Panc1 (cell line): Measurements from ENCODE around the gene PPP1R12A. TPM values are rescaled to one million over a fixed set of nuclear protein-coding genes. Genes with fewer than 3 reads are reported as not detected.

Experiments used
- ATAC-seq: fragments of 200-7000 bp; cut with Tn5 transposase; 2 replicates; pipeline ENCODE4 v1.9.1; 2020; ENCODE audit warnings: mild to moderate bottlenecking, moderate library complexity
- Bru-seq: library from RNA; stranded (reverse); fragments of 400-500 nt; gene quantifications from one replicate; lab custom pipeline; 2021; lab: Mats Ljungman, UMichigan
- BruChase-seq, 2 experiments: library from RNA; stranded (reverse); fragments of 400-500 nt; gene quantifications; one replicate each; lab custom pipeline; 2021; lab: Mats Ljungman, UMichigan
- BruUV-seq: library from RNA; stranded (reverse); fragments of 400-500 nt; replicated peaks from 2 replicates; lab custom pipeline; 2021; lab: Mats Ljungman, UMichigan
- CTCF ChIA-PET: fragments of 300-600 bp; sonication (Branson Sonifier 250); formaldehyde crosslinking; loops from one replicate; lab custom pipeline; 2022; ENCODE audit warnings: antibody characterized with exemption; lab: Charles Lee
- POLR2A ChIA-PET: fragments of 300-600 bp; sonication (Branson Sonifier 250); formaldehyde crosslinking; loops from one replicate; lab custom pipeline; 2022; ENCODE audit warnings: antibody characterized with exemption; lab: Charles Lee
- DNase-seq: peaks from one replicate; pipeline ENCODE4 v3.0.0-alpha.2; 2010; ENCODE audit warnings: low read depth, low spot score
- H3K27ac ChIP-seq: 2 replicates; pipeline ENCODE4 v1.5.1; 2011; ENCODE audit warnings: mild to moderate bottlenecking, low read length, inconsistent platforms
- H3K27me3 ChIP-seq: fragments of 200-500 bp; sonication (Bioruptor generic); 2 replicates; pipeline ENCODE4 v1.6.0; 2014; ENCODE audit warnings: low read length, inconsistent platforms; ENCODE audit not compliant: control insufficient read depth, insufficient read depth
- H3K36me3 ChIP-seq: fragments of 200-500 bp; sonication (Bioruptor generic); 2 replicates; pipeline ENCODE4 v1.5.1; 2014; ENCODE audit warnings: inconsistent platforms, mild to moderate bottlenecking, low read length, moderate library complexity; ENCODE audit not compliant: control insufficient read depth, insufficient read depth
- H3K4me1 ChIP-seq: 2 replicates; pipeline ENCODE4 v1.5.1; 2011; ENCODE audit warnings: inconsistent platforms, mild to moderate bottlenecking, low read length, moderate library complexity; ENCODE audit not compliant: control insufficient read depth, insufficient read depth
- H3K4me3 ChIP-seq, 2 experiments: 2 replicates each; pipeline ENCODE4 v1.5.1; 2011 to 2012; ENCODE audit warnings: low read depth in 2 of 2, low read length in 2 of 2, mild to moderate bottlenecking in 2 of 2, inconsistent platforms in 1 of 2, moderate library complexity in 1 of 2
- H3K9me3 ChIP-seq: fragments of 200-500 bp; sonication (Bioruptor generic); 2 replicates; pipeline ENCODE4 v1.5.1; 2014; ENCODE audit warnings: low read depth, mild to moderate bottlenecking, inconsistent platforms, low read length, moderate library complexity; ENCODE audit not compliant: control insufficient read depth, insufficient read depth
- POLR2AphosphoS5 ChIP-seq: IDR thresholded peaks from 2 replicates; pipeline ENCODE4 v1.6.1; 2012; ENCODE audit warnings: mild to moderate bottlenecking, low read depth, low read length, moderate library complexity
- SIN3A ChIP-seq: IDR thresholded peaks from 2 replicates; pipeline ENCODE4 v1.6.1; 2012; ENCODE audit warnings: low read depth, mild to moderate bottlenecking, low read length, moderate library complexity, borderline replicate concordance; ENCODE audit not compliant: insufficient read depth
- TCF7L2 ChIP-seq: IDR thresholded peaks from 2 replicates; pipeline ENCODE4 v1.6.1; 2011; ENCODE audit warnings: mild to moderate bottlenecking, low read depth, low read length, inconsistent platforms
- in situ Hi-C: cut with HindIII; loops from 2 replicates; pipeline ENCODE4 v1.10.0; 2016; ENCODE audit warnings: low sequenced_read_pairs, low pct_unique_long_range_greater_than_20kb
- intact Hi-C: fragments of 100-400 bp; cut with micrococcal nuclease; formaldehyde crosslinking; loops from one replicate; pipeline ENCODE4 v1.10.0; 2022; ENCODE audit not compliant: unreplicated experiment
- long read RNA-seq: library from polyadenylated mRNA; unstranded; transcript quantifications from one replicate; pipeline ENCODE4 v2.0.0, GENCODE V29; 2021; ENCODE audit not compliant: unreplicated experiment
- polyA plus RNA-seq: library from polyadenylated mRNA; unstranded; fragments of >200 nt; gene quantifications from one replicate; pipeline ENCODE4 v1.2.1, GENCODE V29; 2012; ENCODE audit warnings: missing spikeins; ENCODE audit not compliant: insufficient read length
- total RNA-seq: library from RNA; stranded (reverse); gene quantifications from one replicate; pipeline ENCODE4 v1.2.1, GENCODE V29; 2021; ENCODE audit not compliant: unreplicated experiment
- TF ChIP-seq, protein P1 (sequence below): fragments of 450-650 bp; IDR thresholded peaks from 2 replicates; pipeline ENCODE4 v1.5.1; 2017; ENCODE audit warnings: mild to moderate bottlenecking
- TF ChIP-seq, protein P2 (sequence below), 2 experiments: IDR thresholded peaks; 2 replicates each; pipeline ENCODE4 v1.6.1; 2011 to 2012; ENCODE audit warnings: low read depth in 2 of 2, control low read depth in 1 of 2, low read length in 1 of 2, mild to moderate bottlenecking in 1 of 2, moderate library complexity in 1 of 2; ENCODE audit not compliant: insufficient read depth in 1 of 2

Gene PPP1R12A
- total RNA-seq: 61.6 TPM
- polyA plus RNA-seq: 21.2 TPM
- percentile 92 among the genes with signal in this experiment for Bru-seq, nascent RNA
- BruChase-seq, experiment 1, labeled RNA remaining after a 2-hour chase: percentile 83 among the genes with signal in this experiment
- BruChase-seq, experiment 2, labeled RNA remaining after a 6-hour chase: percentile 80 among the genes with signal in this experiment
- long read RNA-seq, partial matches to known transcripts: 121 of 149 reads
- long read RNA-seq, other reads (novel, unspliced or antisense): 26 of 149 reads

DNA sequence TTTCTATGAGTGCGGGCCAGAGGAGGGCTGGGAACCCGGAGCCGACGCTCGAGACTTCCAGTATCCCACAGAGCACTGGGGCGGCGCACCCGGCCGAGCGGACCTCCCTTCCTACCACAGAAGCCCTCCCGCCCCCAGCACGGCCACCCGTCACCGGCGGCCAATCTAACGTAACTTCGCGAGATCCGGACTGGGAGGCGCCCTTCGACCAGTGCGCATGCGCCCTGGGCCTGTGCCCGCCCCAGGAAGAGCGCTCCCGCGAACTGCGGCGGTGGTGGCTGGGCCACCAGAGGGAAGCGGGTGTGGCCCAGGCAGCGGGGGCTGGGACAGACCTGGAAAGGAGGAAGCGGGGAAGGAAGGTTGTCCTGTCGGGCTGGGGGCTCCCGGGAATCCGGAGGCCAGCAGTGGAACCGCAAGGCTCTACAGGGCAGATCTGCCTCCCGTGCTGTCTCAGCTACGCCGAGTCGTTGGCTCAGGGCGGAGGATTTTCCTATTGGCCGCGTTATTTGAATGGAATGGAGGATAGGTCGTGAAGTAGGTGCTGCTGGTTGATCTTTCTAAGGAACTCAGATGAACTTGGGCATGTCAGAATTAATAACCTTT, at the start of gene PPP1R12A:
Gene PPP1R12A, minus strand, starts transcription at position 77 of the 603 bp plus-strand sequence. CDS start 166 bp downstream, outside the sequence.
- H3K4me3 ChIP-seq: peak within 1 kb of the TSS; percentile 98
- BruUV-seq: no TSS peak
- TF ChIP-seq, protein P1, sequence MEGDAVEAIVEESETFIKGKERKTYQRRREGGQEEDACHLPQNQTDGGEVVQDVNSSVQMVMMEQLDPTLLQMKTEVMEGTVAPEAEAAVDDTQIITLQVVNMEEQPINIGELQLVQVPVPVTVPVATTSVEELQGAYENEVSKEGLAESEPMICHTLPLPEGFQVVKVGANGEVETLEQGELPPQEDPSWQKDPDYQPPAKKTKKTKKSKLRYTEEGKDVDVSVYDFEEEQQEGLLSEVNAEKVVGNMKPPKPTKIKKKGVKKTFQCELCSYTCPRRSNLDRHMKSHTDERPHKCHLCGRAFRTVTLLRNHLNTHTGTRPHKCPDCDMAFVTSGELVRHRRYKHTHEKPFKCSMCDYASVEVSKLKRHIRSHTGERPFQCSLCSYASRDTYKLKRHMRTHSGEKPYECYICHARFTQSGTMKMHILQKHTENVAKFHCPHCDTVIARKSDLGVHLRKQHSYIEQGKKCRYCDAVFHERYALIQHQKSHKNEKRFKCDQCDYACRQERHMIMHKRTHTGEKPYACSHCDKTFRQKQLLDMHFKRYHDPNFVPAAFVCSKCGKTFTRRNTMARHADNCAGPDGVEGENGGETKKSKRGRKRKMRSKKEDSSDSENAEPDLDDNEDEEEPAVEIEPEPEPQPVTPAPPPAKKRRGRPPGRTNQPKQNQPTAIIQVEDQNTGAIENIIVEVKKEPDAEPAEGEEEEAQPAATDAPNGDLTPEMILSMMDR: no peak
- TF ChIP-seq, protein P2, sequence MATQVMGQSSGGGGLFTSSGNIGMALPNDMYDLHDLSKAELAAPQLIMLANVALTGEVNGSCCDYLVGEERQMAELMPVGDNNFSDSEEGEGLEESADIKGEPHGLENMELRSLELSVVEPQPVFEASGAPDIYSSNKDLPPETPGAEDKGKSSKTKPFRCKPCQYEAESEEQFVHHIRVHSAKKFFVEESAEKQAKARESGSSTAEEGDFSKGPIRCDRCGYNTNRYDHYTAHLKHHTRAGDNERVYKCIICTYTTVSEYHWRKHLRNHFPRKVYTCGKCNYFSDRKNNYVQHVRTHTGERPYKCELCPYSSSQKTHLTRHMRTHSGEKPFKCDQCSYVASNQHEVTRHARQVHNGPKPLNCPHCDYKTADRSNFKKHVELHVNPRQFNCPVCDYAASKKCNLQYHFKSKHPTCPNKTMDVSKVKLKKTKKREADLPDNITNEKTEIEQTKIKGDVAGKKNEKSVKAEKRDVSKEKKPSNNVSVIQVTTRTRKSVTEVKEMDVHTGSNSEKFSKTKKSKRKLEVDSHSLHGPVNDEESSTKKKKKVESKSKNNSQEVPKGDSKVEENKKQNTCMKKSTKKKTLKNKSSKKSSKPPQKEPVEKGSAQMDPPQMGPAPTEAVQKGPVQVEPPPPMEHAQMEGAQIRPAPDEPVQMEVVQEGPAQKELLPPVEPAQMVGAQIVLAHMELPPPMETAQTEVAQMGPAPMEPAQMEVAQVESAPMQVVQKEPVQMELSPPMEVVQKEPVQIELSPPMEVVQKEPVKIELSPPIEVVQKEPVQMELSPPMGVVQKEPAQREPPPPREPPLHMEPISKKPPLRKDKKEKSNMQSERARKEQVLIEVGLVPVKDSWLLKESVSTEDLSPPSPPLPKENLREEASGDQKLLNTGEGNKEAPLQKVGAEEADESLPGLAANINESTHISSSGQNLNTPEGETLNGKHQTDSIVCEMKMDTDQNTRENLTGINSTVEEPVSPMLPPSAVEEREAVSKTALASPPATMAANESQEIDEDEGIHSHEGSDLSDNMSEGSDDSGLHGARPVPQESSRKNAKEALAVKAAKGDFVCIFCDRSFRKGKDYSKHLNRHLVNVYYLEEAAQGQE (IDR thresholded peaks at IDR 0.05; ENCODE audit: insufficient read depth in 1 of 2, low read depth in 2 of 2, low read length in 1 of 2): no peak
- TF ChIP-seq POLR2AphosphoS5 (peak; percentile 93), TCF7L2 (0 out of 2 replicates have a peak, but pooled peaks have one; percentile 3), SIN3A (peak; percentile 90; the same call in 1 of the 2 replicates)
- H3K4me1 ChIP-seq: peaks cover 23% of the 10 kb centered on the region
- in situ Hi-C loops (no loop called here), intact Hi-C loops (no loop called here)
- POLR2A ChIA-PET: no interaction called here
- CTCF ChIA-PET: no interaction called here
- DNase-seq (peak; percentile 74), ATAC-seq (peak; percentile 98)
- H3K27me3 ChIP-seq: no peaks in the 10 kb centered on the region
- peaks cover 11% of the 10 kb centered on the region for H3K36me3 ChIP-seq
- no peaks in the 10 kb centered on the region for H3K9me3 ChIP-seq
- H3K27ac ChIP-seq: peak within 1 kb of the TSS; percentile 99

DNA sequence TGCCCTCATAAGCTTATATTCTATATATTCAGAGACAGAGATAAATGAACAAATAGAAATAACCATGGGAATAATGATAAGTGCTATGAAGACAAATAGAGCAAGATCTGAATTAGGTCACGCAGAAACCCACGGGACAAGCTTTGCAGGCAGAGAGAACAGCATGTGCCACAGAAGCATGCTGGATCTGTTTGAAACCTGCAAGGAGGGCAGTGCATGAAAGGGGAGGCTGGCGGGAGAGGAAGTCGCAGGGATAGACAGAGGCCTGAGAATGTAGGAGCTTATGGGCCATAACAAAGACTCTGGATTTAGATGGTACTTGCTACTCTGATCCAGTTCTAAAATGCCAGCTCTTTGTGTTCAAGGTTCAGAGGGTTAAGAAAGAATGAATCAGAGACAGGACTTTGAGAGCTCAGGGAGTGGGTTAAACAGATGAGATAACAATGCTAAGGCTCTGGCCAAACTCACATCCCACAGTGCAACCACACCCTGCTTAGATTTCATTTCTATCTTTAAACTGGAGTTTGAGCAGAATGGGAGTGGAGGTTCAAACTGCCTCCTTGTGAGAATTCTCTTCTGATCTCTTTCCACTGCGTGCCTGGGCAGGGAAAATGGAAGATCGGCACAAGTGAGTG, 49.2 kb upstream of the PPP1R12A start:
- H3K27me3 ChIP-seq: peaks cover 4% of the 10 kb centered on the region; the same call in 1 of the 2 replicates
- CTCF ChIA-PET: no interaction called here
- DNase-seq (no peak), ATAC-seq (no peak)
- H3K36me3 ChIP-seq: no peaks in the 10 kb centered on the region
- BruUV-seq: no TSS peak
- H3K4me3 ChIP-seq: no peak overlapping the region
- H3K9me3 ChIP-seq: no peaks in the 10 kb centered on the region
- TF ChIP-seq, protein P2 (IDR thresholded peaks at IDR 0.05; ENCODE audit: insufficient read depth in 1 of 2, low read depth in 2 of 2, low read length in 1 of 2): no peak
- TF ChIP-seq, protein P1: no peak
- TF ChIP-seq POLR2AphosphoS5 (no peak), SIN3A (no peak), TCF7L2 (no peak)
- H3K27ac ChIP-seq: no peak overlapping the region
- in situ Hi-C loops: no loop called here
- POLR2A ChIA-PET: no interaction called here
- intact Hi-C loops: no loop called here
- H3K4me1 ChIP-seq: no peaks in the 10 kb centered on the region
